ENCODE data around the gene GRAP2. TPM values are rescaled to one million over a fixed set of nuclear protein-coding genes. Genes with fewer than 3 reads are reported as not detected.

Gene GRAP2
- total and polyA plus RNA-seq, 10 of the 15 experiments (the other 5 are each of a cell fraction or from before 2014, with no cell fraction given): 3.3 to 79.1 (median 59.6) TPM

GRCh38 chr22:39880722-39881121, 20.2 kb upstream of the GRAP2 start:
- ATAC-seq (no peak), FAIRE-seq (no peak), DNase-seq (ENCODE audit: low read depth, low spot score) (no peak)
- H3K4me3 ChIP-seq: no peak overlapping the region
- peaks cover 3% of the 10 kb centered on the region for H3K4me1 ChIP-seq (ENCODE audit: control insufficient read depth, insufficient read depth, low read length)
- RAD21 ChIA-PET (ENCODE audit: unreplicated experiment): no interaction called here
- H3K9me3 ChIP-seq (replicated peaks; ENCODE audit: control insufficient read depth, insufficient read depth, low read length): no peaks in the 10 kb centered on the region
- SMC1A ChIA-PET (ENCODE audit: uncharacterized antibody, unreplicated experiment): interaction anchor here (1.1 to 1.3 kb wide), 2 partner anchors 40 to 43 kb away, joined by 3 to 4 read pairs; no protein-coding TSS in a partner anchor
- BruUV-seq (replicated peaks): no TSS peak
- H3K4me2 ChIP-seq (ENCODE audit: control insufficient read depth, insufficient read depth): no peak overlapping the region
- H3K27ac ChIP-seq (ENCODE audit: control insufficient read depth, insufficient read depth): no peak overlapping the region
- TF ChIP-seq PRDM15 (CRISPR knock-in tag; IDR thresholded peaks at IDR 0.05) (no peak), RUNX3 (IDR thresholded peaks at IDR 0.05; ENCODE audit: low read length) (no peak), CHD4 (IDR thresholded peaks at IDR 0.05) (no peak), NBN (IDR thresholded peaks at IDR 0.05) (no peak), BCLAF1 (IDR thresholded peaks at IDR 0.05) (no peak), SMC3 (IDR thresholded peaks at IDR 0.05; ENCODE audit: borderline replicate concordance, low read length) (no peak), BCL11A (IDR thresholded peaks at IDR 0.05; ENCODE audit: low read depth, low read length) (no peak), WRNIP1 (IDR thresholded peaks at IDR 0.05; ENCODE audit: borderline replicate concordance, low read depth, low read length) (no peak), IRF4 (IDR thresholded peaks at IDR 0.05; ENCODE audit: low read depth, low read length) (no peak), TCF12 (IDR thresholded peaks at IDR 0.05; ENCODE audit: low read depth, low read length) (no peak)
- TF ChIP-seq, protein P1, sequence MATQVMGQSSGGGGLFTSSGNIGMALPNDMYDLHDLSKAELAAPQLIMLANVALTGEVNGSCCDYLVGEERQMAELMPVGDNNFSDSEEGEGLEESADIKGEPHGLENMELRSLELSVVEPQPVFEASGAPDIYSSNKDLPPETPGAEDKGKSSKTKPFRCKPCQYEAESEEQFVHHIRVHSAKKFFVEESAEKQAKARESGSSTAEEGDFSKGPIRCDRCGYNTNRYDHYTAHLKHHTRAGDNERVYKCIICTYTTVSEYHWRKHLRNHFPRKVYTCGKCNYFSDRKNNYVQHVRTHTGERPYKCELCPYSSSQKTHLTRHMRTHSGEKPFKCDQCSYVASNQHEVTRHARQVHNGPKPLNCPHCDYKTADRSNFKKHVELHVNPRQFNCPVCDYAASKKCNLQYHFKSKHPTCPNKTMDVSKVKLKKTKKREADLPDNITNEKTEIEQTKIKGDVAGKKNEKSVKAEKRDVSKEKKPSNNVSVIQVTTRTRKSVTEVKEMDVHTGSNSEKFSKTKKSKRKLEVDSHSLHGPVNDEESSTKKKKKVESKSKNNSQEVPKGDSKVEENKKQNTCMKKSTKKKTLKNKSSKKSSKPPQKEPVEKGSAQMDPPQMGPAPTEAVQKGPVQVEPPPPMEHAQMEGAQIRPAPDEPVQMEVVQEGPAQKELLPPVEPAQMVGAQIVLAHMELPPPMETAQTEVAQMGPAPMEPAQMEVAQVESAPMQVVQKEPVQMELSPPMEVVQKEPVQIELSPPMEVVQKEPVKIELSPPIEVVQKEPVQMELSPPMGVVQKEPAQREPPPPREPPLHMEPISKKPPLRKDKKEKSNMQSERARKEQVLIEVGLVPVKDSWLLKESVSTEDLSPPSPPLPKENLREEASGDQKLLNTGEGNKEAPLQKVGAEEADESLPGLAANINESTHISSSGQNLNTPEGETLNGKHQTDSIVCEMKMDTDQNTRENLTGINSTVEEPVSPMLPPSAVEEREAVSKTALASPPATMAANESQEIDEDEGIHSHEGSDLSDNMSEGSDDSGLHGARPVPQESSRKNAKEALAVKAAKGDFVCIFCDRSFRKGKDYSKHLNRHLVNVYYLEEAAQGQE (IDR thresholded peaks at IDR 0.05; ENCODE audit: low read depth, low read length): no peak
- TF ChIP-seq, protein P2, sequence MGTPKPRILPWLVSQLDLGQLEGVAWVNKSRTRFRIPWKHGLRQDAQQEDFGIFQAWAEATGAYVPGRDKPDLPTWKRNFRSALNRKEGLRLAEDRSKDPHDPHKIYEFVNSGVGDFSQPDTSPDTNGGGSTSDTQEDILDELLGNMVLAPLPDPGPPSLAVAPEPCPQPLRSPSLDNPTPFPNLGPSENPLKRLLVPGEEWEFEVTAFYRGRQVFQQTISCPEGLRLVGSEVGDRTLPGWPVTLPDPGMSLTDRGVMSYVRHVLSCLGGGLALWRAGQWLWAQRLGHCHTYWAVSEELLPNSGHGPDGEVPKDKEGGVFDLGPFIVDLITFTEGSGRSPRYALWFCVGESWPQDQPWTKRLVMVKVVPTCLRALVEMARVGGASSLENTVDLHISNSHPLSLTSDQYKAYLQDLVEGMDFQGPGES (IDR thresholded peaks at IDR 0.05): no peak
- H4K20me1 ChIP-seq (ENCODE audit: control insufficient read depth, insufficient read depth): no peaks in the 10 kb centered on the region
- CTCF ChIA-PET: interaction anchor here (1.0 kb wide), 1 partner anchor 10 kb away, joined by 4 read pairs; no protein-coding TSS in a partner anchor
- POLR2A ChIA-PET: no interaction called here
- H2AFZ ChIP-seq (ENCODE audit: control insufficient read depth, low read depth, low read length): no peak overlapping the region
- H3K9ac ChIP-seq (ENCODE audit: control insufficient read depth, insufficient read depth, low read length): no peak overlapping the region
- H3K79me2 ChIP-seq (ENCODE audit: control insufficient read depth, insufficient read depth, low read length): no peaks in the 10 kb centered on the region
- H3K27me3 ChIP-seq (replicated peaks in 1 of 2; ENCODE audit: control insufficient read depth in 2 of 2, insufficient read depth in 2 of 2, low read length in 1 of 2): no peaks in the 10 kb centered on the region
- in situ Hi-C loops (cut with MboI): no loop called here
- no peaks in the 10 kb centered on the region for H3K36me3 ChIP-seq (ENCODE audit: control insufficient read depth in 2 of 2, insufficient read depth in 2 of 2, low read length in 1 of 2)
- intact Hi-C loops (cut with micrococcal nuclease; ENCODE audit: unreplicated experiment): no loop called here
